Kidney (tissue), 14 donors: ENCODE measurements around the gene TRAF3IP1. TPM values are rescaled to one million over a fixed set of nuclear protein-coding genes. Genes with fewer than 3 reads are reported as not detected.
A peak's percentile ranks its signal among the peaks of the same experiment; 100 is the strongest.

Experiments used
- DNase-seq, 5 donors: peaks; one replicate each; pipeline ENCODE4 v3.0.0-alpha.2; 2013 to 2020
- FAIRE-seq: peaks from 2 replicates; lab custom pipeline; 2012; peaks lifted over from hg19 to GRCh38; lab: Jason Lieb, UNC
- H3K27ac ChIP-seq, 2 donors: one replicate each; pipeline ENCODE4 v1.7.0; 2013; ENCODE audit warnings: low read depth in 2 of 2, low read length in 2 of 2, inconsistent platforms in 1 of 2
- H3K27me3 ChIP-seq: one replicate; pipeline ENCODE4 v1.7.1; 2013; ENCODE audit warnings: low read length, inconsistent platforms; ENCODE audit not compliant: control insufficient read depth, insufficient read depth
- H3K36me3 ChIP-seq, 3 donors: one replicate each; pipeline versions ENCODE4 v1.7.0 to v1.7.1; 2013; ENCODE audit warnings: low read length in 3 of 3, control low read depth in 1 of 3, inconsistent platforms in 1 of 3; ENCODE audit not compliant: insufficient read depth in 3 of 3, control insufficient read depth in 2 of 3
- H3K4me1 ChIP-seq, 3 donors: one replicate each; pipeline versions ENCODE4 v1.7.0 to v1.7.1; 2013; ENCODE audit warnings: low read length in 3 of 3, inconsistent platforms in 1 of 3, low read depth in 1 of 3; ENCODE audit not compliant: control insufficient read depth in 2 of 3, insufficient read depth in 2 of 3
- H3K4me3 ChIP-seq, 3 donors: one replicate each; pipeline versions ENCODE4 v1.7.0 to v1.8.1; 2013; ENCODE audit warnings: low read length in 3 of 3, control low read depth in 1 of 3, inconsistent platforms in 1 of 3
- H3K9ac ChIP-seq, 3 donors: one replicate each; pipeline versions ENCODE4 v1.7.0 to v1.7.1; 2013; ENCODE audit warnings: low read length in 3 of 3, control low read depth in 1 of 3, inconsistent platforms in 1 of 3
- H3K9me3 ChIP-seq, 3 donors: one replicate each; pipeline versions ENCODE4 v1.7.0 to v1.7.1; 2013; ENCODE audit warnings: low read length in 3 of 3, control low read depth in 1 of 3, inconsistent platforms in 1 of 3; ENCODE audit not compliant: control insufficient read depth in 2 of 3, insufficient read depth in 1 of 3
- intact Hi-C: fragments of 100-400 bp; cut with DNase I; formaldehyde crosslinking; loops from one replicate; pipeline ENCODE4 v1.11.1; 2022
- polyA plus RNA-seq: library from polyadenylated mRNA; stranded (reverse); fragments of 350-450 nt; fragmentation: Illumina TruSeq; extraction: RNeasy Lipid Tissue Mini Kit (QIAGEN cat#74804); gene quantifications from one replicate; pipeline ENCODE4 v1.2.3, GENCODE V29; 2014; ENCODE audit warnings: low read depth, low replicate concordance; ENCODE audit not compliant: insufficient read depth
- total RNA-seq: library from RNA; stranded (reverse); fragmentation: NEBNext Ultra II Directional; extraction: Animal tissue kit (Norgen Biotek cat#: 25700); gene quantifications from one replicate; pipeline ENCODE4 v1.2.1, GENCODE V29; 2021
- TF ChIP-seq, protein P1 (sequence below): IDR thresholded peaks from 3 replicates; pipeline ENCODE4 v1.5.1; 2012; ENCODE audit warnings: mild to moderate bottlenecking, moderate library complexity, borderline replicate concordance; ENCODE audit not compliant: insufficient read depth; ENCODE audit errors: extremely low read depth
- donor health status: control.
- donor health status: control.
- donor health status: control.
- donor health status: control.
- donor health status: control.
- donor health status: DM: yes; HTN: yes; CAD: no.
- donor health status: Normal renal cell carcinoma (clear cell type).

TRAF3IP1 gene
- total and polyA plus RNA-seq, 2 donors from 2014 or later = 6.4 to 24.2 TPM

DNA sequence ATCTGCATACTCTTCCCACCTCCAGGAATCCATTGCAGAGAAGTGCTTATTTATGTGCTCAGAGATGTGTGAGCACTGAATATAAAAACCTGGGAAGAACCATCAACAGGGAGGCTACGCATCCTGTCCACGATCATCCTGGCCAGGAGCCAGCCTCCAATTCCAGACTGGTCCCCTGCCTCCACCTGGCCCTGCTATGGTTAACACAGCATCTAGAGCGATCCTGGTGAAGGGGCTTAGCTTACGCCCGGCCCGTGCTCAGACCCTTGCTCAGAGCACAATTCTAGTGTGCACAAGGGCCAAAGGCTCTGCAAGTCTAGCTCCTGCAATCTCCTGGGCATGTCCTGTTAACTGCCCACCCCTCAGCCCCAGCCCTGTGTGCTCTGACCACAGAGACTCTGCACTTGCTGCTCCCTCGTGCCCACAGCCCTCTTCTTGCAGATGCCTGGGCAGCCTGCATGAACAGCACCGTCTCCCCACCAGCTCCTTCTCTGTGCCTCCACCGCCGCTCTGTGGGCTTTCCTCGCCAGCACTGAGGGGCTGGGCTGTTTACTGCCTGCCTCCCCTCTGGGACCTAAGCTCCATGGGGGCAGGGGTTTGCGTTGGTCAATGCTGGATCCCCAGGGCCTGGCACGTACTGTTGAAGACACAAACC lies 38.4 kb upstream of the TRAF3IP1 start:
- Histone ChIP-seq H3K27ac (no peak overlapping the region), H3K36me3 (peaks cover 0 to 7% (median 1%) of the 10 kb centered on the region in 3 donors), H3K27me3 (no peaks in the 10 kb centered on the region), H3K9ac (no peak overlapping the region), H3K4me3 (no peak overlapping the region), H3K9me3 (no peaks in the 10 kb centered on the region), H3K4me1 (peaks cover 3 to 37% (median 27%) of the 10 kb centered on the region in 3 donors)
- TF ChIP-seq, protein P1, sequence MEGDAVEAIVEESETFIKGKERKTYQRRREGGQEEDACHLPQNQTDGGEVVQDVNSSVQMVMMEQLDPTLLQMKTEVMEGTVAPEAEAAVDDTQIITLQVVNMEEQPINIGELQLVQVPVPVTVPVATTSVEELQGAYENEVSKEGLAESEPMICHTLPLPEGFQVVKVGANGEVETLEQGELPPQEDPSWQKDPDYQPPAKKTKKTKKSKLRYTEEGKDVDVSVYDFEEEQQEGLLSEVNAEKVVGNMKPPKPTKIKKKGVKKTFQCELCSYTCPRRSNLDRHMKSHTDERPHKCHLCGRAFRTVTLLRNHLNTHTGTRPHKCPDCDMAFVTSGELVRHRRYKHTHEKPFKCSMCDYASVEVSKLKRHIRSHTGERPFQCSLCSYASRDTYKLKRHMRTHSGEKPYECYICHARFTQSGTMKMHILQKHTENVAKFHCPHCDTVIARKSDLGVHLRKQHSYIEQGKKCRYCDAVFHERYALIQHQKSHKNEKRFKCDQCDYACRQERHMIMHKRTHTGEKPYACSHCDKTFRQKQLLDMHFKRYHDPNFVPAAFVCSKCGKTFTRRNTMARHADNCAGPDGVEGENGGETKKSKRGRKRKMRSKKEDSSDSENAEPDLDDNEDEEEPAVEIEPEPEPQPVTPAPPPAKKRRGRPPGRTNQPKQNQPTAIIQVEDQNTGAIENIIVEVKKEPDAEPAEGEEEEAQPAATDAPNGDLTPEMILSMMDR = no peak
- no peak for FAIRE-seq
- intact Hi-C loops = no loop called here
- peak in 1 of 5 donors; percentile 62 for DNase-seq

DNA sequence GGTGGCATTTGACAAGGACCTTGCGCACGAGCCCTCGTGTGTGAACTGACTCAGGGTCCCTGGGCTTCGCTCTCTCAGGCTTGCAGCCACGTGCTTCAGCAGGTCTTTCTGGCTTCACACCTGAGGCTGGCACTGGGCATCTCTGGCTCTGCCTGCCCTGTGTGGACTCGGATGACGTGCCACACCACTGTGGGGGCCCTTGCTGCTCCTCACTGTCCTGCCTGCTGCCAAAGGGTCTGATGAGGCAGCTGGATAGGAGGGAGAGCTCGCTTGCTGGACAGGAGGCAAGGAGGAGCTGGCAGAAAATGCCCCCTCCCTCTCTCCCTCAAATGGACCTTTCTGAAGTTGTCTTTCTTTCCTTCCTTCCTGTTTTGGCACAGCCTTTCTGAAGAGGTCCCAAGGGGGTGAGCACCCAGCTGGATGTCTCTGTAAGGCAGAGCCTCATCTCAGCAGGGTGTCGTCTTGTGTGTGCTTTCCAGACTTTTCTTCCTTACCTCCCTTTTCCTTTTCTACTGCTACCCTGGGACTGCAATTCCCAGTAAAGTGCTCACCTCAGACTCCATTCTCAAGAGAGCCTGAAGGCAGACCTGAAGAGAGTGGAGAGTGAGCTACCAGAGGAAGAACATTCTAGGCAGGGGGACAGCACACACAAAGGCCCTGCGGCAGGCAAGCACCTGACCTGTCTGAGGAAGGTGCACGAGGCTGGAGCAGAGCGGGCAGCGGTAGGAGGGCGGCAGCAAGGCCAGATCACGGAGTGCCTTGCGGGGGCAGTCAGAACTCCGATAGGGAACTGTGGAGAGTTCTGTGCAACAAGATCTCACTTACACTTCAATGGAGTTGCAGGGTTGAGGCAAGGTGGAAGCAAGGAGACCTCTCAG lies 37.2 kb upstream of the TRAF3IP1 start:
- peak in 1 of 5 donors; percentile 56 for DNase-seq
- Histone ChIP-seq H3K4me3 (no peak overlapping the region), H3K27me3 (no peaks in the 10 kb centered on the region), H3K9ac (no peak overlapping the region), H3K9me3 (no peaks in the 10 kb centered on the region), H3K27ac (peak overlapping the region in 1 of 2 donors; percentile 1), H3K4me1 (peaks cover 3 to 47% (median 31%) of the 10 kb centered on the region in 3 donors), H3K36me3 (no peaks in the 10 kb centered on the region)
- TF ChIP-seq, protein P1 = no peak
- intact Hi-C loops = no loop called here
- FAIRE-seq = no peak

DNA sequence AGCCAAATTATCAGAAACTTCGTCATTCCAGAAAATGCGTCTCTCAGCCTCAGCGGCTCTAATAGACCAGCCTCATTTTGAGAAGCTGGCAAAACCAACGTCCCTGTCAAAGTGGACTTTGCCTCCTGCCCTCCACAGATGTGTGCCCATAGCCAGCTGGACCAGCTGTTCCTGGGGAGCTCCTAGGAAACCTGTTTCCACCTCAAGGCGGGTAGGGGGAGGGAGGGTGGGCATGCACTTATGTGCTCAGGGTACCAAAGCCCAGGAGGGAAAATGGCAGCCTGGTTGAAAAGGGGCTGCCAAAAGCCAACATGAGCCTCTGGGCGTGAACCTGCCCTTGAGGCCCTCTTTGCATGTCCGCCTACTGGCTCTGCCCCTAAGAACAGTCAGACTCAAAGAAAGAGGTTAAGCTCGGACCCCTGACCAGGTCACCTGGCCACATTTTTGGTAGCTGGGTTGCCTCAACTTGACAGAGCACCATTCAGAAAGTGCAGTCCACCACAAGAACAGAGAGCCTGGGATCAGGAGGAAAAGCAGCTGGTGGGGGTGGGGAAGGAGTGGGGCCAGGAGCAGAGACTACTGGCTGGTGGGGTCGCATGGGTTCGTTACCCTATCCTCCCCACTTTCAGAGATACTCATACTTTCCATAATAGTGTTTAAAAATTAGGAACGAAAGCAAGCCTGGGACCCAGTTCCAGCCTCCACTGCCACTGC lies 35.4 kb upstream of the TRAF3IP1 start:
- DNase-seq (peak in 1 of 5 donors; percentile 58), FAIRE-seq (no peak)
- Histone ChIP-seq H3K27ac (peak overlapping the region; percentile 52 to 91), H3K4me3 (peak overlapping the region in 2 of 3 donors; percentile 7 to 13), H3K4me1 (peaks cover 3 to 46% (median 31%) of the 10 kb centered on the region in 3 donors), H3K27me3 (no peaks in the 10 kb centered on the region), H3K36me3 (no peaks in the 10 kb centered on the region), H3K9me3 (no peaks in the 10 kb centered on the region), H3K9ac (peak overlapping the region in 1 of 3 donors; percentile 60)
- intact Hi-C loops = no loop called here
- TF ChIP-seq, protein P1 = no peak
